GM19099 (cell line): ENCODE results near the gene ZXDC.

Experiments used
- POLR2A ChIP-seq: IDR thresholded peaks from 3 replicates; pipeline ENCODE4 v1.6.1; 2011; ENCODE audit warnings: low read depth; ENCODE audit not compliant: insufficient read length; ENCODE audit errors: extremely low read depth

The ZXDC gene

GRCh38 chr3:126435456-126436315 is 40.0 kb downstream of the ZXDC start:
- no peak for TF ChIP-seq POLR2A

DNA sequence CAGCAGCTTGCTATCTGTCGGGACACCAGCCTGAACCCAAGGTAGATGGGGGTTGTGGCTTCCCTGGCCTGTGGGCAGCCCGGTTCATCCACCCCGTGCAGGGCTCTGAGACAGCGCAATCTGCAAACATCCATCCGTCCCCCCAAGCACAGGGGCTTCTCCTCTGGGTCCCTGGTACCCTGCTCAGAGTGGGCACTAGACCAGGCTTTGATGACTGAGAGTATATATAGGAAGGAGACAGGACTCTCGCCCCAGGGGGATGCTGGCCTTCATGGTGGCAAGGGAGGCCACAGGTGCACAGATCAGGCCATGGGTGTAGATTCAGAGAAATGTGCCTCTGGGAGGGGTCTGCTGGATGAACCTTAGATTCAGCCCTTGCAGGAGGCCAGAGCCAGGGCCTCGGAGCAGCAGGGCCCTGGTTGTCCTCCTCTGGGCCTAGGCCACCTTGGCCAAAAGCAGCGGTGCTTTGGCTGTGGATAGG is 40.7 kb downstream of the ZXDC start:
- no peak for TF ChIP-seq POLR2A

DNA sequence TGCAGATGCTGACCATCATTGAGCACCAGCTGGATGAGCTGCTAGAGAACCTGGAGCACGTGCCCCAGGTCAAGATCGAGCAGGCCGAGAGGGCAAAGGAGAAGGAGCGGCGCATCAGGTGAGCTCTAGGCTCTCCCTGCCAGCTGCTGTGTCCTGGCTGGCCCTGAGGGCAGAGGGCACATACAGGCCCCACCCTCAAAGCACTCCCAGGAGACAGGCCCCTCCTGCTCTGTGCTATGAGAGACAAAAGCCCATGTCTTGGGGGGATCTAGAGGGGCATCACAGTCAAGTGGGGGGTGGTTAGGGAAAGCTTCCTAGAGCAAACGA is 41.5 kb downstream of the ZXDC start:
- TF ChIP-seq POLR2A, result no peak

DNA sequence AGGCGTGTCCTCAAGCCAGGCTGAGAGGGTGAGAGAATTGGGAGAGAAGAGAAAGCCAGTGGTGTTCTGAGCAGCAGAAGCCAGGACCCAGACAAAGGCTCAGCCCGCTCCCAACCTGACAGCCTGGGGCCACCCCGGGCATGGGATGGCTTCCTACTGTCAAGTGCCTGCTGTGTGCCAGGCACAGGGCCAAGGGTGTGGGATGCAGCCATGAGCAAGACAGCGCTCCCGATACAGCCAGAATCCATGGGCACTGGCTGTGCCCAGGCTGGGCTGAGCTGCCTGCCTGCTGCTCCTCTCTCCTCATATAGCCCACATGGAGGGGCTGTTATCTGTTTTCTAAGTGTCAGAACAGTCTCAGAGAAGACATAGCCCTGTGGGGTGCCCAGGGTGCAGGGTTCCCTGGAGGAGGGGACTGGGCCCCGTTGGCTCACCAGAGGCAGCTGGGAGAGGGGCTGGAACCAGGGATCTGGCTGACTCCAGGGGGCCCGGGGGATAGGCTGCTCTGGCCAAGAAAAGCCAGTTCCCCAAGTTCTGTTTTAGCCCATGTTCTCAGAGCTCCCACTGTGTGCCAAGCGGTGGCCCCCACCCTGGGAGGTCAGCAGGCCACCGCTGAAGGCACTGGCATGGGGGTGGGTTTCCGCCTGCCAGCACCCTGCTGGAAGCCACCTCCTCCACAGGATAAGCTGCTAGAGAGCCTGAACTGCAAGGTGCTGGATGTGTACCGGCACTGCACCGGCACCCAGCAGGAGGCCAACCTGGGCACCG is 42.0 kb downstream of the ZXDC start:
- no peak for TF ChIP-seq POLR2A

- TF ChIP-seq POLR2A, result no peak
Observed at GRCh38 chr3:126433105-126433430, 42.6 kb downstream of the ZXDC start.

GRCh38 chr3:126432361-126433104 is 43.2 kb downstream of the ZXDC start:
- TF ChIP-seq POLR2A, result no peak

- TF ChIP-seq POLR2A, result no peak
Observed at GRCh38 chr3:126431103-126431534, 44.6 kb downstream of the ZXDC start.

DNA sequence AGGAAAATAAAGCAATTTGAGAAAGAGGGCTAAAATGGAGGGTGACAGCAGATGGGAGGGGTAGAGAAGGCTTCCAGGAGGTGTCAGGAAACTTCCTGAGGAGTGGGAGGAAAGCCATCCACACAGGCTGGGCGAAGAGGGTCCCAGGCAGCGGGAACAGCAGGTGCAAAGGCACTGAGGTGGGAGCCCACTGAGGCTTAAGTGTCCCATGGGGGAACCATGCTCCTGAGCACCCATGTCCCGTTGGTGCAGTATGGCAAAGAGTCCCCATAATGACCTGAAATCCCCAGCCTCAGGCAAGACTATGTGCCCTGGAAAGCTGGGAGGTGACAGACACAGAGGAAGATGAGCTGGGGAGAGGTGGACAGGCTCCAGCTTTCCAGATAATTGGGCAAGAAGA is 50.9 kb downstream of the ZXDC start:
- TF ChIP-seq POLR2A, result no peak

GRCh38 chr3:126424039-126424717 is 51.5 kb downstream of the ZXDC start:
- no peak for TF ChIP-seq POLR2A

GRCh38 chr3:126423191-126424038 is 52.3 kb downstream of the ZXDC start:
- TF ChIP-seq POLR2A, result no peak

GRCh38 chr3:126422571-126423091 is 53.1 kb downstream of the ZXDC start:
- TF ChIP-seq POLR2A, result no peak

DNA sequence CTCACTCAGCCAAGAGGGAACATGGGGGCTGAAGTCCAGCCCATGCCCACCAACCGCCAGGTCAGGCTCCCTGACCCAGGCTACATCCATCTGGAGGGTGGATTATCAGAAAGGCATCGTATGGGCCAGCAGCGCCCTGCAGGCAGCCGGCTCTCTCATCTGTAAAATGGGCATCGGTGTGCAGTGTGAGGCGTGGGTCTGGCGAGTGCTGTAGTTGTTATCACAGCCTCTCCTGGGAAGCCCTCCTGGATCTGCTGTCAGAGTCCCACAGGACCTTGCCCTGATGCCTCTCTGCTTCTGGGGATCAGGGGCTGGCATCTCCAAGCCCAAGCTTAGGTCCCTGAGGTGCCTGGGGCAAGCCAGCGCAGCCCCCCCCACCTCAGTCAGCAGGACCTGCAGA is 53.6 kb downstream of the ZXDC start:
- no peak for TF ChIP-seq POLR2A

DNA sequence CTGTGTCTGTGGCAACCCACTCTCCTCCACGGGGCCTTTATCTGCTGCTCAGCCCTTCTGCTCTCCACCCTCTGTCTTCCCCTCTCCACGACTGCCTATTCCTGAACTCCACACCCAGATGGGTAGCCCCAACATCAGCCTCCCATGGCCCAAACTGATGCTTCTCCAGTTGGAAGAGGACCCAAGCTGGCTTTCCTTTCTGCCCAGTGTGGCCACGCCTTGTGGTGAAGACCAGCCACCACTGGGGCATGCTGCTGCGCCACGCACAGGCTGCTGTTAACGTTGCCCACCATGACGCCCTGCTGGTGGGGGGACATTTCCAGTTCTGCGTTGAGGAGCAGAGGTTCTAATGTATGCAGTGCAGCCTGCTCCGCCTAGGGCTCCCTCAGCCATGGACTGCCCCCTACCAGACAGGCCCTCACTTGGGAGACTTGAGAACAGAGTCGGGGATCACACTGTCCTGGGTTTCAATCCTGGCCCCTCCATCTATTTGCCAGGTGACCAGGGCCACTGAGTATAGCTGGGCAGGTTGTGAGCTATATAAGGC is 54.0 kb downstream of the ZXDC start:
- no peak for TF ChIP-seq POLR2A
